GM12878 (cell line): ENCODE measurements around the gene FANCC. TPM values are rescaled to one million over a fixed set of nuclear protein-coding genes. Genes with fewer than 3 reads are reported as not detected.

Experiments
- ATAC-seq: fragments of 200-7000 bp; cut with Tn5 transposase; 3 replicates; pipeline ENCODE4 v1.9.1; 2020; ENCODE audit warnings: mild to moderate bottlenecking, moderate library complexity
- BruUV-seq: library from RNA; stranded (reverse); fragments of 400-500 nt; replicated peaks from 2 replicates; lab custom pipeline; 2021; lab: Mats Ljungman, UMichigan
- CTCF ChIA-PET: fragments of 300-600 bp; sonication (Branson Sonifier 250); formaldehyde crosslinking; extraction: SDS; loops from one replicate; lab custom pipeline; 2021; ENCODE audit warnings: inconsistent platforms; lab: Yijun Ruan, JAX
- POLR2A ChIA-PET: fragments of 350-600 bp; formaldehyde crosslinking; extraction: SDS; loops from one replicate; lab custom pipeline; 2021; ENCODE audit warnings: inconsistent platforms; lab: Charles Lee
- RAD21 ChIA-PET: fragments of 300-600 bp; sonication (Branson Sonifier 250); formaldehyde crosslinking; loops from one replicate; lab custom pipeline; 2023; ENCODE audit warnings: antibody characterized with exemption; ENCODE audit not compliant: unreplicated experiment; lab: Charles Lee
- SMC1A ChIA-PET: fragments of 300-600 bp; sonication (Branson Sonifier 250); formaldehyde crosslinking; loops from one replicate; lab custom pipeline; 2023; ENCODE audit not compliant: unreplicated experiment, uncharacterized antibody; lab: Charles Lee
- DNase-seq: peaks from one replicate; pipeline ENCODE4 v3.0.0-alpha.2; 2011; ENCODE audit warnings: low read depth, low spot score
- FAIRE-seq: peaks from 3 replicates; lab custom pipeline; 2011; peaks lifted over from hg19 to GRCh38; lab: Jason Lieb, UNC
- H2AFZ ChIP-seq: 2 replicates; pipeline ENCODE4 v1.6.0; 2011; ENCODE audit warnings: low read depth, low read length, control low read depth; ENCODE audit not compliant: control insufficient read depth
- H3K27ac ChIP-seq: 2 replicates; pipeline ENCODE4 v1.5.1; 2011; ENCODE audit warnings: control low read depth; ENCODE audit not compliant: control insufficient read depth, insufficient read depth
- H3K27me3 ChIP-seq, 2 experiments: replicated peaks in 1 of 2; 2 replicates each; pipeline versions ENCODE4 v1.6.0 to v1.6.1; 2011; ENCODE audit warnings: low read length in 1 of 2; ENCODE audit not compliant: control insufficient read depth in 2 of 2, insufficient read depth in 2 of 2
- H3K36me3 ChIP-seq, 2 experiments: 2 replicates each; pipeline ENCODE4 v1.5.1; 2011; ENCODE audit warnings: low read length in 1 of 2; ENCODE audit not compliant: control insufficient read depth in 2 of 2, insufficient read depth in 2 of 2
- H3K4me1 ChIP-seq: 2 replicates; pipeline ENCODE4 v1.6.1; 2011; ENCODE audit warnings: mild to moderate bottlenecking, low read length, moderate library complexity, mixed read lengths; ENCODE audit not compliant: control insufficient read depth, insufficient read depth
- H3K4me2 ChIP-seq: 2 replicates; pipeline ENCODE4 v1.6.0; 2011; ENCODE audit warnings: control low read depth; ENCODE audit not compliant: control insufficient read depth, insufficient read depth
- H3K4me3 ChIP-seq: fragments of 200-600 bp; sonication (generic); 2 replicates; pipeline ENCODE4 v1.5.1; 2016
- H3K79me2 ChIP-seq: 2 replicates; pipeline ENCODE4 v1.6.0; 2011; ENCODE audit warnings: low read length; ENCODE audit not compliant: control insufficient read depth, insufficient read depth
- H3K9ac ChIP-seq: 2 replicates; pipeline ENCODE4 v1.8.0; 2011; ENCODE audit warnings: low read length, control low read depth, mixed read lengths; ENCODE audit not compliant: control insufficient read depth, insufficient read depth
- H3K9me3 ChIP-seq: replicated peaks from 3 replicates; pipeline ENCODE4 v1.5.1; 2011; ENCODE audit warnings: mild to moderate bottlenecking, low read length; ENCODE audit not compliant: control insufficient read depth, insufficient read depth
- H4K20me1 ChIP-seq: 2 replicates; pipeline ENCODE4 v1.6.0; 2011; ENCODE audit not compliant: control insufficient read depth, insufficient read depth
- CBX3 ChIP-seq: fragments of 200-600 bp; sonication (generic); IDR thresholded peaks from 2 replicates; pipeline ENCODE4 v1.6.1; 2016; ENCODE audit warnings: low read depth, borderline replicate concordance
- FOXK2 ChIP-seq: fragments of 450-650 bp; IDR thresholded peaks from 2 replicates; pipeline ENCODE4 v1.6.1; 2017; ENCODE audit warnings: mild to moderate bottlenecking, moderate library complexity
- WGBS: methylation state at CpG from one replicate; pipeline ENCODE4 v1.1.6; 2016; ENCODE audit warnings: low lambda C conversion rate; ENCODE audit not compliant: insufficient replicate concordance, insufficient coverage; ENCODE audit errors: missing lambda C conversion rate; 5-methylcytosine and 5-hydroxymethylcytosine counted together
- in situ Hi-C: fragments of 300-500 bp; cut with MboI; formaldehyde crosslinking; loops from 9 replicates; pipeline ENCODE4 v1.14.3; 2018; ENCODE audit warnings: mixed read lengths
- intact Hi-C: fragments of 100-400 bp; cut with micrococcal nuclease; formaldehyde crosslinking; loops from one replicate; pipeline ENCODE4 v1.14.2; 2022; ENCODE audit not compliant: unreplicated experiment
- polyA plus RNA-seq, 11 experiments: library from polyadenylated mRNA; depleted of rRNA in 4 of 11; unstranded in 6 of 11; stranded (reverse) in 5 of 11; fragments of >200 nt; fragmentation: Nextera tagmentation in 4 of 11; fragmentation: Illumina TruSeq in 1 of 11; extraction: Ambion mirVana in 4 of 11; extraction: Trizol in 1 of 11; gene quantifications; 1 replicate in 1 of 11; 2 replicates in 10 of 11; pipeline versions ENCODE4 v1.2.1 to v1.2.3, GENCODE V29; 2011 to 2016; ENCODE audit warnings: inconsistent platforms in 2 of 11, missing spikeins in 2 of 11, low read depth in 1 of 11
- total RNA-seq, 4 experiments: library from RNA; depleted of rRNA in 3 of 4; stranded (reverse); fragments of >200 nt in 3 of 4; fragmentation: Illumina TruSeq in 1 of 4; extraction: Trizol in 1 of 4; gene quantifications; 2 replicates each; pipeline versions ENCODE4 v1.2.1 to v1.2.3, GENCODE V29; 2013 to 2021

Gene FANCC
- total and polyA plus RNA-seq, 10 of the 15 experiments (the other 5 are each of a cell fraction or from before 2014, with no cell fraction given) = 1.2 to 16.8 (median 10.5) TPM

DNA sequence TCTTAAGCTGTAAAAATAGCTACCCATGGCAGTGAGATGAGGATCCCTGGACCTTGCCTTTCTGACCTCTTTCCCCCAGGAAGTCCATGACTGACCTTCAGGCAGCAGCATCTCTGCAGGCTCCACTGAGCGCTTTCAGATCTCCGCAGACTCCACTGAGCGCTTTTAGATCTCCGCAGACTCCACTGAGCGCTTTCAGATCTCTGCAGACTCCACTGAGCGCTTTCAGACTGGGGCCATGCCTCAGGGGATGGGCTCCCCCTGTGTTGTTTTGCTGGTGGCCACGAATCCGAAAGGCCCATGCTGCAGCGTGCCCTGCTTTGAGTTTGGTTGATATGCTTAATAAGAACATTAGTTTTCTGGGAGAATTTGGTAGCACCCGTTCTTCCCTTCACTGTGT is 254.2 kb downstream of the FANCC start:
- Histone ChIP-seq H4K20me1 (no peaks in the 10 kb centered on the region), H3K4me3 (no peak overlapping the region), H3K36me3 (peaks cover 4% of the 10 kb centered on the region in 2 experiments; a peak in 2 of 4 replicates), H2AFZ (no peak overlapping the region), H3K79me2 (no peaks in the 10 kb centered on the region), H3K9ac (no peak overlapping the region), H3K27me3 (no peaks in the 10 kb centered on the region), H3K27ac (no peak overlapping the region), H3K4me2 (no peak overlapping the region), H3K9me3 (no peaks in the 10 kb centered on the region), H3K4me1 (no peaks in the 10 kb centered on the region)
- intact Hi-C loops = no loop called here
- ChIA-PET SMC1A (no interaction called here), POLR2A (no interaction called here), CTCF (no interaction called here), RAD21 (no interaction called here)
- in situ Hi-C loops = no loop called here
- no peak for ATAC-seq
- no TSS peak for BruUV-seq
- no peak for TF ChIP-seq FOXK2
- no peak for FAIRE-seq
- no peak for DNase-seq
- 99% methylated on average over 10 of the region's 10 CpGs for WGBS

DNA sequence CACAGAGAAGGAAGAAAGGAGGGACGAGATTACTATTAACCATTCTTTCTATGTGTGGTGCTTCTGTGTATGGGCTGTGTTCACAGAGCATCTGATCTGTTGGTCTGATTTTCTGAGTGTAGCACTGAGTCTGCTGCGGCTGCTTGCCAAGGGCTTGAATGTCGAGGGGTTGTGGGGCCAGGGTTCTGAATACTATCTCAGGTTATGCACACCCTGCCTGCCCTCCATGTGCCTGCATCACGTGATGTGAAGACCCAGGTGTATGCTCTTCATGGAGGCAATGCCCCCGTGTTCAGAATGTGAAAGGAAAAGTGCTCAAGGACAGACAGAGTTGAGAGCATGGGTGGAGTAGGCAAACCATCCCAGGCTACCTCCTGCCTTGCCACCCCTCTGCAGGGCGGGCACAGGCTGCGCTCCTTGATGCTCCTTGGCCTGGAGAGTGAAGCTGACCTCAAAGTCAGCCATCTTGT is 254.9 kb downstream of the FANCC start:
- DNase-seq = no peak
- no peak for FAIRE-seq
- RAD21 ChIA-PET = no interaction called here
- Histone ChIP-seq H3K27me3 (no peaks in the 10 kb centered on the region), H3K9ac (no peak overlapping the region), H3K27ac (no peak overlapping the region), H3K4me3 (no peak overlapping the region), H3K79me2 (no peaks in the 10 kb centered on the region)
- ATAC-seq = no peak
- SMC1A ChIA-PET = no interaction called here
- no TSS peak for BruUV-seq
- in situ Hi-C loops = no loop called here
- POLR2A ChIA-PET = no interaction called here
- WGBS = 86% methylated on average over 7 of the region's 7 CpGs
- CTCF ChIA-PET = no interaction called here
- intact Hi-C loops = no loop called here
- TF ChIP-seq CBX3 = no peak
- TF ChIP-seq, all 136 proteins: peak for 0
- Histone ChIP-seq H4K20me1 (no peaks in the 10 kb centered on the region), H3K9me3 (no peaks in the 10 kb centered on the region), H3K4me1 (no peaks in the 10 kb centered on the region), H3K36me3 (peaks cover 4% of the 10 kb centered on the region in 2 experiments; a peak in 2 of 4 replicates), H3K4me2 (no peak overlapping the region), H2AFZ (no peak overlapping the region)
